Esophagus muscularis mucosa (tissue), 4 donors: Measurements from ENCODE around the gene ERC2. TPM values are rescaled to one million over a fixed set of nuclear protein-coding genes. Genes with fewer than 3 reads are reported as not detected.

Source experiments
- DNase-seq: peaks from one replicate; pipeline ENCODE4 v3.0.0-alpha.2; 2017; ENCODE audit errors: extremely low spot score
- H3K27ac ChIP-seq, 4 donors: fragments of 200-600 bp; sonication (generic); replicated peaks in 1 of 4; 1 replicate in 3 of 4; 2 replicates in 1 of 4; pipeline ENCODE4 v1.5.1; 2016 to 2019; ENCODE audit warnings: mild to moderate bottlenecking in 1 of 4
- H3K27me3 ChIP-seq, 4 donors: fragments of 200-600 bp; sonication (generic); one replicate each; pipeline versions ENCODE4 v1.5.1 to v1.6.0; 2016 to 2019
- H3K36me3 ChIP-seq, 4 donors: fragments of 200-600 bp; sonication (generic); one replicate each; pipeline ENCODE4 v1.5.1; 2016 to 2019
- H3K4me1 ChIP-seq, 4 donors: fragments of 200-600 bp; sonication (generic); one replicate each; pipeline ENCODE4 v1.5.1; 2016 to 2019
- H3K4me3 ChIP-seq, 4 donors: fragments of 200-600 bp; sonication (generic); 1 replicate in 2 of 4; 2 replicates in 2 of 4; pipeline ENCODE4 v1.5.1; 2016 to 2019; ENCODE audit warnings: mild to moderate bottlenecking in 4 of 4, moderate library complexity in 1 of 4
- H3K9me3 ChIP-seq, 4 donors: fragments of 200-600 bp; sonication (generic); 1 replicate in 3 of 4; 2 replicates in 1 of 4; pipeline ENCODE4 v1.5.1; 2016 to 2019
- EP300 ChIP-seq: sonication (generic); formaldehyde crosslinking; IDR thresholded peaks from one replicate; pipeline ENCODE4 v1.6.1; 2017; ENCODE audit warnings: antibody characterized with exemption
- POLR2A ChIP-seq: fragments of 450-650 bp; IDR thresholded peaks from one replicate; pipeline ENCODE4 v1.6.1; 2017; ENCODE audit warnings: antibody characterized with exemption, moderate library complexity, mild to moderate bottlenecking, low read depth
- POLR2AphosphoS5 ChIP-seq, 2 donors: sonication (generic); formaldehyde crosslinking; IDR thresholded peaks; one replicate each; pipeline ENCODE4 v1.6.1; 2017; ENCODE audit warnings: antibody characterized with exemption in 2 of 2
- WGBS: methylation state at CpG from one replicate; pipeline ENCODE4 v1.1.5; 2018; 5-methylcytosine and 5-hydroxymethylcytosine counted together
- intact Hi-C: fragments of 100-400 bp; cut with DNase I; formaldehyde crosslinking; loops from one replicate; pipeline ENCODE4 v1.15.1; 2023
- total RNA-seq, 4 donors: library from RNA; depleted of rRNA; stranded (reverse); fragments of >200 nt; gene quantifications; one replicate each; pipeline versions ENCODE4 v1.1.0 to v1.2.1, GENCODE V29; 2016
- TF ChIP-seq, protein P1 (sequence below), 3 experiments: fragments of 200-600 bp in 2 of 3; fragments of 450-650 bp in 1 of 3; sonication (generic) in 2 of 3; IDR thresholded peaks; one replicate each; pipeline ENCODE4 v1.5.1; 2017 to 2019; ENCODE audit warnings: antibody characterized with exemption in 3 of 3, mild to moderate bottlenecking in 2 of 3, moderate library complexity in 1 of 3

Gene ERC2
- total RNA-seq, 4 donors from 2014 or later: 0.42 to 2.0 (median 1.5) TPM

DNA sequence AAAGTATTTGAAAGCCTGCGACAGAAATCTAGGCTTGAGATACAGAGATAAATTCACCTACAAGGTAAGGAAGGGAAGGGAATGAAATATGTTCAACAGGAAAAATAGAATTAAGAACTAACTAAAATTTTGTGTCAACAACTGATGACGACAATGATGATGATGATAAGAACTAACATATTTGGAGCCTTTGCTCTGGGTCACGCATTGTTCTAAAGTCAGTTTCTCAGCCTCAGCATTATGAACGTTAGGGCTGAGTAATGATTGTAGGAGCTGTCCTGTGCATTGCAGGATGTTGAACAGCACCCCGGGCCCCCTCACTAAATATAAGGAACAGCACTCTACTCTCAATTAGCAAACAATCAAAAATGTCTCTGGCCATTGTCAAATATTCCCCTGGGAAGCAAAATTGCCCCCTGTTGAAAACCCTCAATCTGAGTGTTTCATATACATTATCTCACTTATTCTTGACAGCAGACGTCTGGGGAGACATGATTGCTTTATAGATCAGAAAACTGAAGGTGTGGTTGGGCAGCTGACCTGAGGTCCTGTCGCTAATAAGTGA is 88.5 kb downstream of the ERC2 start:
- 49% methylated on average over 7 of the region's 7 CpGs for WGBS
- Histone ChIP-seq H3K36me3 (no peaks in the 10 kb centered on the region), H3K4me1 (no peaks in the 10 kb centered on the region), H3K9me3 (peaks cover 0 to 7% (median 3%) of the 10 kb centered on the region in 4 donors), H3K4me3 (no peak overlapping the region), H3K27ac (no peak overlapping the region), H3K27me3 (no peaks in the 10 kb centered on the region)
- intact Hi-C loops: no loop called here
- TF ChIP-seq EP300 (no peak), POLR2AphosphoS5 (IDR thresholded peaks at IDR 0.05) (no peak), POLR2A (no peak)
- TF ChIP-seq, protein P1, sequence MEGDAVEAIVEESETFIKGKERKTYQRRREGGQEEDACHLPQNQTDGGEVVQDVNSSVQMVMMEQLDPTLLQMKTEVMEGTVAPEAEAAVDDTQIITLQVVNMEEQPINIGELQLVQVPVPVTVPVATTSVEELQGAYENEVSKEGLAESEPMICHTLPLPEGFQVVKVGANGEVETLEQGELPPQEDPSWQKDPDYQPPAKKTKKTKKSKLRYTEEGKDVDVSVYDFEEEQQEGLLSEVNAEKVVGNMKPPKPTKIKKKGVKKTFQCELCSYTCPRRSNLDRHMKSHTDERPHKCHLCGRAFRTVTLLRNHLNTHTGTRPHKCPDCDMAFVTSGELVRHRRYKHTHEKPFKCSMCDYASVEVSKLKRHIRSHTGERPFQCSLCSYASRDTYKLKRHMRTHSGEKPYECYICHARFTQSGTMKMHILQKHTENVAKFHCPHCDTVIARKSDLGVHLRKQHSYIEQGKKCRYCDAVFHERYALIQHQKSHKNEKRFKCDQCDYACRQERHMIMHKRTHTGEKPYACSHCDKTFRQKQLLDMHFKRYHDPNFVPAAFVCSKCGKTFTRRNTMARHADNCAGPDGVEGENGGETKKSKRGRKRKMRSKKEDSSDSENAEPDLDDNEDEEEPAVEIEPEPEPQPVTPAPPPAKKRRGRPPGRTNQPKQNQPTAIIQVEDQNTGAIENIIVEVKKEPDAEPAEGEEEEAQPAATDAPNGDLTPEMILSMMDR (IDR thresholded peaks at IDR 0.05): no peak
- DNase-seq: no peak

GRCh38 chr3:56375654-56376053 is 92.6 kb downstream of the ERC2 start:
- no peaks in the 10 kb centered on the region for H3K27me3 ChIP-seq
- no peak for DNase-seq
- H3K4me3 ChIP-seq: no peak overlapping the region
- no peaks in the 10 kb centered on the region for H3K36me3 ChIP-seq
- TF ChIP-seq POLR2A (no peak), POLR2AphosphoS5 (IDR thresholded peaks at IDR 0.05) (no peak), EP300 (no peak)
- TF ChIP-seq, protein P1 (IDR thresholded peaks at IDR 0.05): no peak
- H3K27ac ChIP-seq: no peak overlapping the region
- no peaks in the 10 kb centered on the region for H3K4me1 ChIP-seq
- peaks cover 0 to 7% (median 3%) of the 10 kb centered on the region in 4 donors for H3K9me3 ChIP-seq
- 85% methylated on average over 3 of the region's 3 CpGs for WGBS
- intact Hi-C loops: no loop called here

- no peaks in the 10 kb centered on the region for H3K36me3 ChIP-seq
- H3K4me1 ChIP-seq: no peaks in the 10 kb centered on the region
- no peak for DNase-seq
- H3K27me3 ChIP-seq: no peaks in the 10 kb centered on the region
- H3K27ac ChIP-seq: no peak overlapping the region
- peaks cover 0 to 7% (median 3%) of the 10 kb centered on the region in 4 donors for H3K9me3 ChIP-seq
- 67% methylated on average over 1 of the region's 1 CpG for WGBS
- TF ChIP-seq POLR2A: no peak
- TF ChIP-seq POLR2AphosphoS5 (IDR thresholded peaks at IDR 0.05): no peak
- TF ChIP-seq EP300: no peak
- TF ChIP-seq, protein P1 (IDR thresholded peaks at IDR 0.05): no peak
- no peak overlapping the region for H3K4me3 ChIP-seq
- intact Hi-C loops: no loop called here
These were observed 94.9 kb downstream of the ERC2 start for GRCh38 chr3:56373386-56373785.

GRCh38 chr3:56370991-56371775 is 97.1 kb downstream of the ERC2 start:
- no peak for DNase-seq
- WGBS: 76% methylated on average over 3 of the region's 3 CpGs
- peaks cover 0 to 7% (median under 1%) of the 10 kb centered on the region in 4 donors for H3K9me3 ChIP-seq
- no peaks in the 10 kb centered on the region for H3K36me3 ChIP-seq
- no peaks in the 10 kb centered on the region for H3K4me1 ChIP-seq
- no peak overlapping the region for H3K4me3 ChIP-seq
- intact Hi-C loops: no loop called here
- H3K27me3 ChIP-seq: no peaks in the 10 kb centered on the region
- no peak for TF ChIP-seq POLR2AphosphoS5 (IDR thresholded peaks at IDR 0.05)
- TF ChIP-seq POLR2A: no peak
- no peak for TF ChIP-seq EP300
- TF ChIP-seq, protein P1 (IDR thresholded peaks at IDR 0.05): no peak
- no peak overlapping the region for H3K27ac ChIP-seq
